Measurements from ENCODE around the gene PSMC1.

DNA sequence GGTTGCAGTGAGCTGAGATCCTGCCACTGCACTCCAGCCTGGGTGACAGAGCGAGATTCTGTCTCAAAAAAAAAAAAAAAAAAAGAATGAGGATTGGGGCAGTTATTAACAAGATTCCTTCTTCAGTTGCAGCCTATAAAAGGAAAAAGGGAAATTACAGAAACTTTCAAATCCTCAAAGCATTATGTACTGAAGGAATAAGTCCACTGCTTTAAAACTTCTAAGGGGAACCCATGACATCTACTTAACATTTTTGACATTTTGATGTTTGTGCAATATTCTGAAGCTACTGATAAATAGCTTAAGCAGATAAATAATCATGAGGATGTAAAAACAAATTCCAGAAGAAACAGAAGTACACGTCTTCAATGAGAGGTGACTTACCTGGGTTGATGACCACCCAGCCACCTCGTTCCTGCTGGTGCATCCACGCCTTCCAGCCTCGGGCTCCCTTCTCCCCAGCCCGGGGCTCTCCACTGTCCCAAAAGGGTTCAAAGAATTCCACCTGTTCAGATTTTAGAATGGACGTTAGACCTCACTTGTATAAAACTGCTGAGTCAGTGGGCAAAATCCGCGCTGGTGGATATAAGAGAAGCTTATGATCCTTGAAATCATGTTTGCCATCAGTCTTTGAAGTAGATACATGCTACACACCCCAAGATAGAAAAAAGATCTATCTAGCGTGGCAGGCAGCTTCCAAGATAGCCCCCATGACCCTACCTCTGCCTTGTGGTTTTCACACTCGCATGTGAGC, 41.7 kb downstream of the PSMC1 start:
- TF ChIP-seq, protein P1, sequence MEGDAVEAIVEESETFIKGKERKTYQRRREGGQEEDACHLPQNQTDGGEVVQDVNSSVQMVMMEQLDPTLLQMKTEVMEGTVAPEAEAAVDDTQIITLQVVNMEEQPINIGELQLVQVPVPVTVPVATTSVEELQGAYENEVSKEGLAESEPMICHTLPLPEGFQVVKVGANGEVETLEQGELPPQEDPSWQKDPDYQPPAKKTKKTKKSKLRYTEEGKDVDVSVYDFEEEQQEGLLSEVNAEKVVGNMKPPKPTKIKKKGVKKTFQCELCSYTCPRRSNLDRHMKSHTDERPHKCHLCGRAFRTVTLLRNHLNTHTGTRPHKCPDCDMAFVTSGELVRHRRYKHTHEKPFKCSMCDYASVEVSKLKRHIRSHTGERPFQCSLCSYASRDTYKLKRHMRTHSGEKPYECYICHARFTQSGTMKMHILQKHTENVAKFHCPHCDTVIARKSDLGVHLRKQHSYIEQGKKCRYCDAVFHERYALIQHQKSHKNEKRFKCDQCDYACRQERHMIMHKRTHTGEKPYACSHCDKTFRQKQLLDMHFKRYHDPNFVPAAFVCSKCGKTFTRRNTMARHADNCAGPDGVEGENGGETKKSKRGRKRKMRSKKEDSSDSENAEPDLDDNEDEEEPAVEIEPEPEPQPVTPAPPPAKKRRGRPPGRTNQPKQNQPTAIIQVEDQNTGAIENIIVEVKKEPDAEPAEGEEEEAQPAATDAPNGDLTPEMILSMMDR (IDR thresholded peaks at IDR 0.05) = no peak
- TF ChIP-seq POLR2A (IDR thresholded peaks at IDR 0.05) (no peak), EP300 (IDR thresholded peaks at IDR 0.05) (no peak)
